HG02623 (cell line): ENCODE results near the gene CDC42EP1.
"Not testable (repeated sequence)": the region's sequence is repeated elsewhere in the genome, so short reads cannot be mapped to it uniquely, and the experiment has no call there.

Source experiments
- ATAC-seq: cut with Tn5 transposase; IDR thresholded peaks from one replicate; pipeline ENCODE4 v1.9.1; 2021; ENCODE audit warnings: moderate library complexity; ENCODE audit not compliant: unreplicated experiment

Gene CDC42EP1, protein sequence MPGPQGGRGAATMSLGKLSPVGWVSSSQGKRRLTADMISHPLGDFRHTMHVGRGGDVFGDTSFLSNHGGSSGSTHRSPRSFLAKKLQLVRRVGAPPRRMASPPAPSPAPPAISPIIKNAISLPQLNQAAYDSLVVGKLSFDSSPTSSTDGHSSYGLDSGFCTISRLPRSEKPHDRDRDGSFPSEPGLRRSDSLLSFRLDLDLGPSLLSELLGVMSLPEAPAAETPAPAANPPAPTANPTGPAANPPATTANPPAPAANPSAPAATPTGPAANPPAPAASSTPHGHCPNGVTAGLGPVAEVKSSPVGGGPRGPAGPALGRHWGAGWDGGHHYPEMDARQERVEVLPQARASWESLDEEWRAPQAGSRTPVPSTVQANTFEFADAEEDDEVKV

GRCh38 chr22:37559901-37560607 lies at the start of gene CDC42EP1:
Gene CDC42EP1 (plus strand): TSS chr22:37560480. CDS start chr22:37566350, 5,870 bp downstream.
- ATAC-seq, result no peak

DNA sequence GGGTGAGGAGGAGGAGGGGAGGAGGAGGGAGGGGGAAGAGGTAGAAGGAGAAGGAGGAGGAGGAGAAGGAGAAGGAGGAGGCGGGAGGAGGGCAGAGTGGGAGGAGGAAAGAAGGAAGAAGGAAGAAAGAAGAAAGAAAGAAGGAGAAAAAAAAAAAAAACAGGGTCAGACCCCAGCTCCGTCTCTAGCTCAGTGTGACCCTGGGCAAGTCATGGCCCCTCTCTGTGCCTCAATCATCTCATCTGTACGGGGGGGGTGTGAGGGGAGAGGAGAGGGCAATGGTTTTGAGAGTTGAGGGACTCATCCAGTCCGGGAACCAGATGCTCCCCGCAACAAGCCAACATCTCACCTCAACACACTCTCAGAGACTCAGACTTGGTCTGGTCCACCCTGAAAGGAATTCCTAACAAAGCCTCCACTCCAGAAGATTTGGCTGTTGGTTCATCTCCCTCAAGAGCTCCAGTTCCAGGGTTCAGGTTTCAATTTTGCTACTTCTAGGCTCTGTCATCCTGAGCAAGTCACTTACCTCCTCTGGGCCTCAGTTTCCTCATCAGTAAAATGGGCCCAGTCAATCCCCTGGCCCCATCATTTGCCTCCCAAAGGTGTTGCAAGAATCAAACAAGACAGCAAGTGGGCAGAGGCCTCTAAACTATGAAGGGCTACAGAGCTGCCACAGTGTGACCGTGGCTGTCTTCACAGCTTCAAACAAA lies 48.7 kb upstream of the CDC42EP1 start:
- ATAC-seq, result no peak

- no peak for ATAC-seq
Measured at GRCh38 chr22:37514526-37515051, 45.7 kb upstream of the CDC42EP1 start.

GRCh38 chr22:37515901-37516300 lies 44.4 kb upstream of the CDC42EP1 start:
- ATAC-seq, result no peak

GRCh38 chr22:37516456-37516855 lies 43.8 kb upstream of the CDC42EP1 start:
- ATAC-seq, result no peak

- no peak for ATAC-seq
Measured at GRCh38 chr22:37517826-37518450, 42.3 kb upstream of the CDC42EP1 start.

- no peak for ATAC-seq
Measured at GRCh38 chr22:37518509-37519267, 41.6 kb upstream of the CDC42EP1 start.

DNA sequence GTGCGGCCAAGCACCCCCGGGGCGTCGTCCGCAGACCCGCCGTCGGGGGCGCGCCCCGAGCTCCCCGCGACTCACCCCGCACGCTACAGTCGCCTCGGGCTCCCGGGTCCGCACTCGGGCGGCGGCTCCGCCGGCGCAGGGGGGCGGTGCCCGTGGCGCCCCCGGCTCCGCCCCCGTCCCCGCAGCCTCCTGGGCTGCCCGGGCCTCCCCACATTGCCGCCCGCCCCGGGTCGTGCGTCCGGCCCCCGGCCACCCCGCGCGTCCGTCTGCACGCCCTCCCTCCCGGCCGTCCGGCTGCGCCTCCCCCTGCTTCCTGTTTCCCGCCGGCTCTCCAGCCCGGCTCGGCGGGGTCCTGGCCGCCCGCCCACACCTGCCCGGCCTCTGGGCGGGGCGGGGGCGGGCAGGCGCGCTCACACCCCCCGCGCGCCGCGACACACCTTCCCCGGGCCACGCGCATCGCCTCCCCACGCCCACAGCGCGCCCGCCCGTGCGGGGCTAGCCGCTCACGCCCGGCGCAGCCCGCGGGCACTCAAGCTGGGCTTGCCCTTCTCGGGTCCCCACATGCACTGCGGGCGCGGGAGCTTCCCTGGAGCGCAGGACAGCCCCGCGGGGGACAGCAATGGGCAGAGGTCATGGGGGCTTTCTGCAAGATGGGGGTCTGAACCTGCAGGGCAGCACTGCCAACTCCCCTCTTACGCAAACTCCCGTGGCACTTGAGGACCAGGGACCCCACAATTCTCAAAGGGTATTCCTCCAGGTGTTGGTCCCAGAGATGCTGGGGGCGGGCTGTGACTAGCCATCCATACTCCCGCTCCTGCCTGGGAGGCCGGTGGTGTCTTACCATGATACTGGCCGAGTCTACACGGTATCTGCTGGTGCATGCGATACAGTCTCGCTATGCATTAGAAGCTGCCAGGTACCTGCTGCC lies 40.7 kb upstream of the CDC42EP1 start, which contains the start of gene CARD10:
Gene CARD10 (minus strand): TSS at position 148 of the 928 bp plus-strand sequence. CDS start 215 bp downstream, outside the sequence.
- no peak for ATAC-seq

DNA sequence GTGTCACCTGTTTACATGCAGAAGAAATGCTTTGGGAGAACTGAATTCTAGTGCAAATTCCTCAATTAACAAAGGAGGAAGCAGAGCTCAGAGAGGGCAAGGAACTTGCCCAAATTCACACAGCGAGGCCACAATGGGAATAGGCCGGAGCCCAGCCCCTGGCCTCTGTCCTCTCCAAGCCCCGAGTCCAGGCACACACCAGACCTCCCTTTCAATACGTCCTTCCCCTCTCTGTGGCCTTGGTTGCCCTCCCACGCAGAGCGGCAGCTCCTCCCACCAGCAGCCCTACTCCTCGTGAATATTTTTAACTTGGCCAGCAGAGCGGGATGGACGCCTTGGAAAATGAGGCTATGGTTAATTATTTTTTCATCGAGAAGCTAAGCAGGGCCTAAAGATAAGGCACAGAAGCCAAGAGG lies 39.5 kb upstream of the CDC42EP1 start:
- ATAC-seq, result no peak

DNA sequence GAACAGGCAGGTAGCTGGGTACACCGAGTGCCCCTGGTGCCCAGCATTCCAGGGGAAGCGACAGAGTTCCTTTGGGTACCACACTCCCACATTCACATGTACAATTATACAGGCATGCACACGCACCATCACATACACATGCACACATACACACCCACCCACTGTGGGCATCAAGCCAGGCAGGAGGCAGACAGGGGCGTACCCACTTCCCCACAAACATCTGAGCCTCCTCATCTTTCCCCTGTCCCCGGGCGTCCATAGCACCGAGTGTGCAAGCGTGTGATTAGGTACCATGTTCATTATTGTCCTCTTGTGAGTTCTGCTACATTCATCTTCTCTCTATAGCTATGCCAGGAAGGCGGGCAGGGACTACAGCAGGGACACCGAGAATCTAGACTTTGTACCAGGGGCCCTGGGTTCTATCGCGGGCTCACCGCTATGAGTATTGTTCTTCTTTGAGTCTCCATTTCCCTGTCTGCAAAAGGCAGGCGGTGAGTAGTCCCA lies 39.0 kb upstream of the CDC42EP1 start:
- ATAC-seq, result no peak

DNA sequence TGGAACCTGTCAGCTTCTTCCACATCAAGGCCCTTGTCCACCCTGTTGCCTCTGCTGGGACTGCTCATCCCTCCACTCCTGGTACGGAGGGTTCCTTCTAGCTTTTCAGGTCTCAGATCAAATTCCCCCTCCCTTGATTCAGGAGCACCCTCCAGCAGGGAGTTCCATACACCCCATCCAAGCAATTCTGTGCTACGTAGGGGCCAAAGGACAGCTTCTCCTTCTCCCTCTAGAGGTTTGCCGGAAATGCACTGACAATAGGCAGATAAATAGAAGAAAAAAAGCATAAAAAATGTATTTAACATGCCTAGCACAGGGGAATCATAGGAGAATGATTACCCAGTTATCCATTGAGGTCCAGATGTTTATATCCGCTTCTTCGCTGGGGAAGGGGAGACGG lies 37.8 kb upstream of the CDC42EP1 start:
- ATAC-seq, result no peak

DNA sequence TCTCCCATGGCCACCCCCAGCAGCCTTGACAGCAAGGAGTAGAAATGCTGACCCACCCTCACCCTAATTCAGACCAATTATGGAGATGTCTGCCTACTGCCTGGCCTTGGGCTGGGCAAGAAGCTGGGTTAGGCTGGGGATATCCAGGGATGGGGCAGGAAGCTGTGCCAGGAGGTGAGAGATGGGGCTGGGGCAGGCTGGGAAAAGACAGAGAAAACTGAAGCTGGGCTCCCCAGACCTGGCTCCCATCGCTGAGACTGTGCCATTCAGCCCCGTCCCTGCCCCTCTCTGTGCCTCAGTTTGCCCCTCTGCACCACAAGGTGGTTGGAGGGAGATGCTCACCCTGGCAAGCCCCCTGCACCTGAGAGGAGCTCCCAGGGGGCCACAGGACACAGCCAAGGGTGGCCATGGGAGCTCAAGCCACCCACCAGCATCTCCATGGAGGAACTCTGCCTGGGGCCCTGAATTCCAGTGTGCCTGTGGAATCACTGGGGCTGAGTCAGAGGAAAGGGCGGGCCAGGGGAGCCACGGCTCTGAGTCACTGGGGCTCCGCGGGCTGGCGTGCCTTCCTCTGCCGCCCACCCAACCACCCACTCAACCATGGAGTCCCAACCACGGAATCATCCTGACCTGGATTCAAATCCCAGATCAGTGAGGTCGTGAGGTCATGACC lies 35.1 kb upstream of the CDC42EP1 start:
- no peak for ATAC-seq

- ATAC-seq, result no peak
Measured at GRCh38 chr22:37525746-37526350, 34.4 kb upstream of the CDC42EP1 start.

DNA sequence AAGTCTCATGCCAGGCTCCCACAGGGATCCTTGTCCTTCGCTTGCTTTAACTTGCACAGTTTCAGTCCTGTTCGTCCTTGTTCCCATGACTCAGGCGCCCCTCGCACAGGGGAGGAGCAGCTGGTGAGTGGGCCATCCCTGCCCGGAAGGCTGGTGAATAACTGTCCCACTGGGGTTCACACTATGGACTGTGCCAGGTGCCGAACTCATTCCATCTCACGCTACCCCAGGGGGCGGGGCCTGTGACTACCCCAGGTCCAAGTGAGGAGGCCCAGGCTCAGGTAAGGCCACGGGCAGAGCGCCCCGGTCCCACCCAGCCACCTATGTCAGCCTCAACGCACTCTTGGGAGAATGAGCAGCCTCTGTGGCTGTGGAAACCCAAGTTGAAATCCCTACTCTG lies 33.9 kb upstream of the CDC42EP1 start:
- ATAC-seq, result no peak

- not testable (repeated sequence) for ATAC-seq
Measured at GRCh38 chr22:37527081-37527752, 33.1 kb upstream of the CDC42EP1 start.

DNA sequence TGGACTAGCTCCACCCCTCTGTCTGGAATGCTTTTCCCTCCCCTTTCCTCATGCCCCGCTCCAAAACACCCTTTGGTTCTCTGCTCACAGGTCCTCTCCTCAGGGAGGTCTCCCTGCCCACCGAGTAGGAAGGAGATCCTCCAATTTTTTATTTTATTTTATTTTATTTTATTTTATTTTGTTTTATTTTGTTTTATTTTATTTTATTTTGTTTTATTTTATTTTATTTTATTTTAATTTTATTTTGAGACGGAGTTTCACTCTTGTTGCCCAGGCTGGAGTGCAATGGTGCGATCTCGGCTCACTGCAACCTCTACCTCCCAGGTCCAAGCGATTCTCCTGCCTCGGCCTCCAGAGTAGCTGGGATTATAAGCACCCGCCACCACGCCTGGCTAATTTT lies 32.3 kb upstream of the CDC42EP1 start:
- not testable (repeated sequence) for ATAC-seq

DNA sequence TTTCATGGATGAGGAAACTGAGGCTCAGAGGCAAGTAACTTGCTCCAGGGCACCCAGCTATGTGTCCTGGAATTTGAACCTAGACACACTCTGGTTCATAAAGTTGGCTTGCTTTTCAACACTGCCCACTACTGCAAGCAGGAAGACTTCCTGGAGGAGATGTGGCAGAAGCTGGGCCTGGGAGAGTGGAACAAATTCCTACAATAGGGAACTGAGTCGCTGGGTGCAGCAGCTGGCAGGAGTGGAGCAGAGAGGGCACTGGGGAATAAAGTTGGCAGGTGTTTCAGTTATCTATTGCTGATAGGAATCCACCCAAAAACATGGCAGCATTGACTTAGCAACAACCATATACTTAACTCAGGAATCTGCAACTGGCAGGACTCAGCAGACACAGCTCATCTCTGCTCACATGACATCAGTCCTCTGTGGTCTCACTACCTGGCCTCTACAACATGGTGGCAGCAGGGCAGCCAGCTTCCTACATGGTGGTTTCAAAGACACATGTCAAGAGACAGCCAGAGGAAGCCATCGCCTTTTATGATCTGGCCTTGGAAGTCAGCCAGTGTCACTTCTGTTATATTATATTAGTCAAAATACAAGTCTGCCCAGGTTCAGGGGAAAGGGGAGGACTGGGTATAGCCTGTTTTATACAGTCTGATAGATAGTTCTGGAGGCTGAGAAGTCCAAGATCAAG lies 30.5 kb upstream of the CDC42EP1 start:
- no peak for ATAC-seq
